Epithelial cell of proximal tubule (primary cell): ENCODE measurements around the gene NFIC. TPM values are rescaled to one million over a fixed set of nuclear protein-coding genes. Genes with fewer than 3 reads are reported as not detected.
A peak's percentile ranks its signal among the peaks of the same experiment; 100 is the strongest.
"Not testable (repeated sequence)": the region's sequence is repeated elsewhere in the genome, so short reads cannot be mapped to it uniquely, and the experiment has no call there.

Source experiments
- DNase-seq: peaks from one replicate; pipeline ENCODE4 v3.0.0-alpha.2; 2011; ENCODE audit warnings: low read depth
- H3K4me3 ChIP-seq: 2 replicates; pipeline ENCODE4 v1.5.1; 2011; ENCODE audit warnings: low read depth, mild to moderate bottlenecking, low read length
- total RNA-seq: library from RNA; depleted of rRNA; stranded (reverse); fragments of >200 nt; gene quantifications from 2 replicates; pipeline ENCODE4 v1.2.3, GENCODE V29; 2015
- TF ChIP-seq, protein P1 (sequence below): conservative IDR thresholded peaks from 2 replicates; pipeline ENCODE4 v1.5.1; 2012; ENCODE audit warnings: low read depth, mild to moderate bottlenecking, low read length

Gene NFIC
- total RNA-seq, 1 donor from 2014 or later, result 16.8 TPM

DNA sequence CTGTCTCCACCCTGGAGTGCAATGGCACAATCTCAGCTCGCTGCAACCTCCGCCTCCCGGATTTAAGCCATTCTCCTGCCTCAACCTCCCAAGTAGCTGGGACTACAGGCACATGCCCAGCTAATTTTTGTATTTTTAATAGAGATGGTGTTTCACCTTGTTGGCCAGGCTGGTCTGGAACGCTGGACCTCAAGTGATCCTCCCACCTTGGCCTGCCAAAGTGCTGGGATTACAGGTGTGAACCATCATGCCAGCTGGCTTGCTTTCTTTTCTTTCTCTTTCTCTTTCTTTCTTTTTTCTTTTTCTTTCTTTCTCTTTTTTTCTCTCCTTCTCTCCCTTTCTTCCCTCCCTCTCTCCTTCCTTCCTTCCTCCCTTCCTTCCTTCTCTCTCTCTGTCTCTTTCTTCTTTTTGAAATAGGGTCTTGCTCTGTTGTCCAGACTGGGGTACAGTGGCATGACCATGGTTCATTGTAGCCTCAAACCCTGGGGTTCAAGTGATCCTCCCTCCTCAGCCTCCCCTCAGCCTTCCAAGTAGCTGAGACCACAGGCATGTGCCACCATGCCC, 33.3 kb upstream of the NFIC start:
- H3K4me3 ChIP-seq, result no peak overlapping the region
- TF ChIP-seq, protein P1, sequence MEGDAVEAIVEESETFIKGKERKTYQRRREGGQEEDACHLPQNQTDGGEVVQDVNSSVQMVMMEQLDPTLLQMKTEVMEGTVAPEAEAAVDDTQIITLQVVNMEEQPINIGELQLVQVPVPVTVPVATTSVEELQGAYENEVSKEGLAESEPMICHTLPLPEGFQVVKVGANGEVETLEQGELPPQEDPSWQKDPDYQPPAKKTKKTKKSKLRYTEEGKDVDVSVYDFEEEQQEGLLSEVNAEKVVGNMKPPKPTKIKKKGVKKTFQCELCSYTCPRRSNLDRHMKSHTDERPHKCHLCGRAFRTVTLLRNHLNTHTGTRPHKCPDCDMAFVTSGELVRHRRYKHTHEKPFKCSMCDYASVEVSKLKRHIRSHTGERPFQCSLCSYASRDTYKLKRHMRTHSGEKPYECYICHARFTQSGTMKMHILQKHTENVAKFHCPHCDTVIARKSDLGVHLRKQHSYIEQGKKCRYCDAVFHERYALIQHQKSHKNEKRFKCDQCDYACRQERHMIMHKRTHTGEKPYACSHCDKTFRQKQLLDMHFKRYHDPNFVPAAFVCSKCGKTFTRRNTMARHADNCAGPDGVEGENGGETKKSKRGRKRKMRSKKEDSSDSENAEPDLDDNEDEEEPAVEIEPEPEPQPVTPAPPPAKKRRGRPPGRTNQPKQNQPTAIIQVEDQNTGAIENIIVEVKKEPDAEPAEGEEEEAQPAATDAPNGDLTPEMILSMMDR, result no peak
- no peak for DNase-seq

GRCh38 chr19:3333662-3334061, 32.7 kb upstream of the NFIC start:
- TF ChIP-seq, protein P1, result no peak
- DNase-seq, result no peak
- H3K4me3 ChIP-seq, result no peak overlapping the region

- H3K4me3 ChIP-seq, DNase-seq: not testable (repeated sequence)
These were observed 31.5 kb upstream of the NFIC start for GRCh38 chr19:3334749-3335430.

DNA sequence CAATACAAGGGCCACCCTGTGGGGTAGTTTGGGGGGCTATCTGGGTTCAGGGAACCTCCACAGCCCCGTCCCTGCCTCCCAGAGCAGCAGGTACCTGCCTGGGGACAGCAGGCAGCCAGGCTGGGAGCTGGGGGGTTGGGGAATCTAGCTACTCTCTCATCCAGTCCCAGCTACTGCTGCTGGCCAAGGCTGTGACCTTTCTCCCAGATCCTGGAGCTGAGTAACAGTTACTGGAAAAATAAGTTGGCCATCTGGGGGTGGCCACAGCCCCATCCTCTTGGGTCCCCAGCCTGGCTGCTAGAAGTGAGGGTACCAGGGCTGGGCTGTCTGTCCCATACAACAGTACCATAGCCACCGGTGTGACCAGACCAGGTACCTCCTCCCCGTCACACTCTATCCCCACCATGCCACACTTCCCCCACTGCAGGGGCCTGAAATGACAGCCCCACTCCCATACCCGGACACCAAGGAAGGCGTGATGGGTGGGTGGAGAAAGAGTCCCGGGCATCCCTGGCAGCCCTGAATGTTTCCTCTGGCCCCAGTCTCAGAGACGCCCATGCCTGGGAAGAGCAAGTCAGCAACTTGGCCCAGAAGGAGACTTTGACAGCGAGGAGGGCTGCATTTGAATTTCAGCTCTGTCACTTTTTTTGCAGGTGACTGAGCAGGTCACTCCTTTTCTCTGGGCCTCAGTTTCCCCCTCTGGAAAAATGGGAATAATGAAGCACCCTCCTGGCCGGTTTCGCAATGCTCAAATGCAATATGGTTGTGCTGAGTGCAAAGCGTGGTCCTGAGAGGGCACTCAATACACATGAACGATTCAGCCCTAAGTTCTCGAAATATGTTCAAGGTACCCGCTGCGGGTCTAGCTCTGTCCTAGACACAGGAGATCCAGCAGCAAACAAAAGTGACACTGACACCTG, 30.7 kb upstream of the NFIC start:
- no peak for DNase-seq
- TF ChIP-seq, protein P1, result no peak
- H3K4me3 ChIP-seq, result no peak overlapping the region

DNA sequence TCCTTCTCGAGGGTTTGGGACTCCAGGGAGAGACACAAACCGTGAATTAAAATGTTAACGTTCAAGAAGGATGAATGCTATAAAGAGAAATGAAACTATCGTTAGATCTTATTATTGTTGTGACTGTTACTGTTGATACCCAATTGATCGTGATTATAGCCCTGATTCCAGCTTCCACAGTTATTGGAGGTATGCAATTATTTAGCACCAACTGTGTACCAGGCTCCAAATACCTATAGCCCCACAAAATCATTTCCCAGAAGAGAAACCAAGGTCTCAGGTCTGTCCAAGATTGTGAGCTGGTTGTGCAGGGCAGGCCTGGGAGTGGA, 30.1 kb upstream of the NFIC start:
- TF ChIP-seq, protein P1, result no peak
- no peak for DNase-seq
- no peak overlapping the region for H3K4me3 ChIP-seq

- DNase-seq, result peak; percentile 56
- TF ChIP-seq, protein P1, result no peak
These were observed 29.5 kb upstream of the NFIC start for GRCh38 chr19:3336680-3337523.

More at GRCh38 chr19:3336680-3337523, 29.5 kb upstream of the NFIC start:
- no peak overlapping the region for H3K4me3 ChIP-seq
